ENCODE results near the gene ACE. TPM values are rescaled to one million over a fixed set of nuclear protein-coding genes. Genes with fewer than 3 reads are reported as not detected.

The ACE gene
- total RNA-seq, 4 donors from 2014 or later, result 1.7 to 6.3 (median 4.8) TPM

- Histone ChIP-seq H3K27me3 (no peaks in the 10 kb centered on the region), H3K9me3 (no peaks in the 10 kb centered on the region), H3K27ac (peak overlapping the region in 3 of 4 donors; percentile 52 to 60 (median 53)), H3K4me1 (peaks cover 17 to 21% of the 10 kb centered on the region in 2 donors), H3K36me3 (no peaks in the 10 kb centered on the region), H3K4me3 (no peak overlapping the region)
- intact Hi-C loops (cut with DNase I; ENCODE audit: low total_unique reads), result no loop called here
- ATAC-seq (no peak), DNase-seq (no peak)
- TF ChIP-seq POLR2A (IDR thresholded peaks at IDR 0.05) (no peak), CTCF (IDR thresholded peaks at IDR 0.05 in 4 of 5, conservative IDR thresholded peaks at IDR 0.05 in 1 of 5) (no peak)
- in situ Hi-C loops (cut with MboI; ENCODE audit: low sequenced_read_pairs in 4 of 4), result loop anchor here in 2 of 4 donors (10.0 to 25.0 kb wide), 3 partner anchors 46 to 399 kb away; partner anchors contain the start of genes FTSJ3 (in 1 of the 2), LIMD2 (in 1 of the 2), PSMC5 (in 1 of the 2) and SMARCD2 (in 1 of the 2)
Observed at GRCh38 chr17:63438092-63439051, 38.5 kb upstream of the ACE start.

GRCh38 chr17:63439687-63440086 is 37.2 kb upstream of the ACE start:
- Histone ChIP-seq H3K4me1 (peaks cover 13 to 19% of the 10 kb centered on the region in 2 donors), H3K9me3 (no peaks in the 10 kb centered on the region), H3K27ac (peak overlapping the region; percentile 36 to 60 (median 52)), H3K36me3 (no peaks in the 10 kb centered on the region), H3K27me3 (no peaks in the 10 kb centered on the region), H3K4me3 (peak overlapping the region in 1 of 4 donors; percentile 7)
- in situ Hi-C loops (cut with MboI; ENCODE audit: low sequenced_read_pairs in 4 of 4), result loop anchor here in 2 of 4 donors (10.0 to 25.0 kb wide), 3 partner anchors 45 to 398 kb away; partner anchors contain the start of genes FTSJ3 (in 1 of the 2), LIMD2 (in 1 of the 2), PSMC5 (in 1 of the 2) and SMARCD2 (in 1 of the 2)
- no peak for TF ChIP-seq CTCF (IDR thresholded peaks at IDR 0.05 in 4 of 5, conservative IDR thresholded peaks at IDR 0.05 in 1 of 5)
- no peak for TF ChIP-seq POLR2A (IDR thresholded peaks at IDR 0.05)
- DNase-seq (no peak), ATAC-seq (peak in 1 of 2 donors; percentile 40)
- intact Hi-C loops (cut with DNase I; ENCODE audit: low total_unique reads), result loop anchor here (5.0 kb wide), 1 partner anchor 38 kb away; the partner anchor contains the start of gene ACE

- peak overlapping the region; percentile 36 to 60 (median 52) for H3K27ac ChIP-seq
- H3K27me3 ChIP-seq, result peaks cover 0 to 2% (median 0%) of the 10 kb centered on the region in 3 donors
- TF ChIP-seq POLR2A (IDR thresholded peaks at IDR 0.05), result no peak
- TF ChIP-seq CTCF (IDR thresholded peaks at IDR 0.05 in 4 of 5, conservative IDR thresholded peaks at IDR 0.05 in 1 of 5), result no peak
- ATAC-seq, result no peak
- in situ Hi-C loops (cut with MboI; ENCODE audit: low sequenced_read_pairs in 4 of 4) (loop anchor here in 2 of 4 donors (25.0 kb wide), 2 partner anchors 272 to 397 kb away; partner anchors contain the start of genes FTSJ3 (in 1 of the 2), LIMD2 (in 1 of the 2), PSMC5 (in 1 of the 2) and SMARCD2 (in 1 of the 2)), intact Hi-C loops (cut with DNase I; ENCODE audit: low total_unique reads) (loop anchor here (5.0 kb wide), 1 partner anchor 37 kb away; the partner anchor contains the start of gene ACE)
- H3K4me1 ChIP-seq, result peaks cover 10 to 13% of the 10 kb centered on the region in 2 donors
- H3K9me3 ChIP-seq, result no peaks in the 10 kb centered on the region
- no peak for DNase-seq
- no peak overlapping the region for H3K4me3 ChIP-seq
- H3K36me3 ChIP-seq, result no peaks in the 10 kb centered on the region
Observed at GRCh38 chr17:63440127-63440769, 36.6 kb upstream of the ACE start.

GRCh38 chr17:63440770-63441335 is 36.0 kb upstream of the ACE start:
- Histone ChIP-seq H3K27ac (peak overlapping the region in 3 of 4 donors; percentile 52 to 60 (median 53)), H3K9me3 (no peaks in the 10 kb centered on the region), H3K36me3 (no peaks in the 10 kb centered on the region), H3K4me1 (peaks cover 9 to 10% of the 10 kb centered on the region in 2 donors), H3K4me3 (no peak overlapping the region), H3K27me3 (peaks cover 0 to 6% (median 2%) of the 10 kb centered on the region in 3 donors)
- TF ChIP-seq CTCF (IDR thresholded peaks at IDR 0.05 in 4 of 5, conservative IDR thresholded peaks at IDR 0.05 in 1 of 5), result no peak
- no peak for TF ChIP-seq POLR2A (IDR thresholded peaks at IDR 0.05)
- in situ Hi-C loops (cut with MboI; ENCODE audit: low sequenced_read_pairs in 4 of 4), result loop anchor here in 2 of 4 donors (25.0 kb wide), 2 partner anchors 271 to 396 kb away; partner anchors contain the start of genes FTSJ3 (in 1 of the 2), LIMD2 (in 1 of the 2), PSMC5 (in 1 of the 2) and SMARCD2 (in 1 of the 2)
- no peak for ATAC-seq
- intact Hi-C loops (cut with DNase I; ENCODE audit: low total_unique reads), result loop anchor here (5.0 kb wide), 1 partner anchor 36 kb away; the partner anchor contains the start of gene ACE
- no peak for DNase-seq

Data from gastrocnemius medialis (tissue), 4 donors.